CD4-positive, alpha-beta T cell treated with Interleukin-17A for 4 hours (primary cell): Measurements from ENCODE around the gene R3HCC1L.

Experiments used
- DNase-seq: peaks from one replicate; pipeline ENCODE4 v3.0.0-alpha.2; 2020; ENCODE audit warnings: mixed read lengths

Gene R3HCC1L

DNA sequence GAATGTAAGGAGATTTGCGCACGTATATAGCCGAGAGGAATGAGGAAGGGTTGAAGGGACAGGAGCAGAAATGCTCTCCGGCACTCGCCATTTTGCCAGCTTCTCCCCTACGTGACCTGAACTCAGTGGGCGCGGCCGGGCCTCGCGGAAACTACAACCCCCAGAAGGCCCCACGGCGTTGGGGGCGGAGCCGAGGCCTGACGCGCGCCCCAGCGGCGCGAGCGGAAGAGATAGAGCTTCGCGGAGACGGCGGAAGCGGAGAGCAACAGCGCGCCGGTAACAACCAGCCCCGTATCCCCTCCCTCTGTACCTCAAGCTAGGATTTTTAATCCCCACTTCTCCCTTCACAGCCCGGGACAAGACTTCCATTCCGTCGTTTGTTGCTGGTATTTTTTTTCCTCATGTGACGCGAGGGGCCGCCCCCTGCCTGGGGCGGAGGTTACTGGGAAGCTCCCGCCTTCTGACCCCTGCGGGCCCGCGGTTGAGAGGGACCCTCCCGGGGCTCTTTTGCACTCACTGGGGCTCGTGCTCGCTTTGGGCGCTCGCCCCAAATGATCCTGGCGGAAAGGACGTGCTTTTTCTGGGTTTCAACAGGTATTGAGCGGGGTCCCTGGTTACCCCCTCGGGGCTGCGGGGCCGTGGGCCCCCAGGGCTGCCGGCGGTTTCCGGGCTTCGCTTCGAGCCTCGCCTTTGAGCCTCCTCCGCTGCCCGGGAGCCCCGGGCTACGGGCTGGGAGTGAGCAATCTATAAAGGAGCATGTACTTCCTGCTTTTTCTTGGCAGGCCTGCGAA, at the start of gene R3HCC1L:
R3HCC1L (plus strand) TSS at position 227 of the 791 bp plus-strand sequence. CDS start 73,458 bp downstream, outside the sequence.
- DNase-seq: peak; percentile 94

DNA sequence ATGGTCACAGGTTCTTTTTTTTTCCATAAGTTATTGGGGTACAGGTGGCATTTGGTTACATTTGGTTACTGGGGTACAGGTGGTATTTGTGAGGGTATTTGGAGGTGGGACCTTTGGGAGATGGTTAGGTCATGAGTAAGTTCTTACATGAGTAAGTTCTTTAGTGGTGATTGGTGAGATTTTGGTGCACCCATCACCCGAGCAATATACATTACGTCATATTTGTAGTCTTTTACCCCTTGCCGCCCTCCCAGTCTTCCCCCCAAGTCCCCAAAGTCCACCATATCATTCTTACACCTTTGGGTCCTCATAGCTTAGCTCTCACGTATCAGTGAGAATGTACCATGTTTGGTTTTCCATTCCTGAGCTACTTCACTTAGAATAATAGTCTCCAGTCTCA, 49.2 kb upstream of the R3HCC1L start:
- DNase-seq: no peak

DNA sequence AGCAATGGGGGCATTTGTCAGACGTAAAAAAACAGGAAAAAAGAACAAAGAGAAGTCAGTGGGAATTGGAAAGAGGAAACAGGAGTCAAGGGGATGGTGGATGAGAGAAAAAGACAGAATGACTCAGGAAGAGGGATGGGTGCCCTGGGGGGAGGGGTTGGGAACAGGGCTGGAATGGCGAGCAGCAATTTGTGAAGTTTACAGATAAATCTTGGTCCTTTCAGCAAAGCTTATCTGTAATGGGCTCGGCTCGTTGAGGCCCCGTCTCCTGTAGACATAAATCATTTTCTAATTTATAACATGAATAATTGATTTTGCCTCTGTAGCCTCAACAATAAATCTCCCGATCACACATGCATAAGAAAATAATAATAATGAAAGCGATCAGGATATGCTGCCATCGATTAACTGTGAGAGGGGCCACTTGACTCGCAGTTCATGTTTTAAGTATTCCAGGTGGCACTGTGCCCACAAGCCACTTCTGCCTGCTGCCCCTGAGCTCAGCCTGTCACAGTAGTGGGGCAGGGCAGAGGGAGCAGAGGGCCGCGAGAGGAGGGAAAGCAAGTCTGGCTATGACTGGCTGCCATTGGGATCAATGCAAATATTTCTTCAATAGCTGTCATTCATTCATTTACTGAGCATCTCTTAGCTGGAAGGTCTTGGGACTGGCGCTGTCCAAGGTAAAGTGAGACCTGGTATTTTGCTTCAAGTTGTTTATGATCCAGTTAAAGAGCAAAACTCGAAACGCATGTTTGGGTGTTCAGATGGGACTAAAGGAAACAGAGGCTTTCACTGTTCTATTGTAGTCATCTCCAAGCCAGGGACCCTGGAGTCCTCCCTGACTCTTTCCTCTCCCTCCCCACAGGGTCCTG, 47.4 kb upstream of the R3HCC1L start:
- DNase-seq: no peak

DNA sequence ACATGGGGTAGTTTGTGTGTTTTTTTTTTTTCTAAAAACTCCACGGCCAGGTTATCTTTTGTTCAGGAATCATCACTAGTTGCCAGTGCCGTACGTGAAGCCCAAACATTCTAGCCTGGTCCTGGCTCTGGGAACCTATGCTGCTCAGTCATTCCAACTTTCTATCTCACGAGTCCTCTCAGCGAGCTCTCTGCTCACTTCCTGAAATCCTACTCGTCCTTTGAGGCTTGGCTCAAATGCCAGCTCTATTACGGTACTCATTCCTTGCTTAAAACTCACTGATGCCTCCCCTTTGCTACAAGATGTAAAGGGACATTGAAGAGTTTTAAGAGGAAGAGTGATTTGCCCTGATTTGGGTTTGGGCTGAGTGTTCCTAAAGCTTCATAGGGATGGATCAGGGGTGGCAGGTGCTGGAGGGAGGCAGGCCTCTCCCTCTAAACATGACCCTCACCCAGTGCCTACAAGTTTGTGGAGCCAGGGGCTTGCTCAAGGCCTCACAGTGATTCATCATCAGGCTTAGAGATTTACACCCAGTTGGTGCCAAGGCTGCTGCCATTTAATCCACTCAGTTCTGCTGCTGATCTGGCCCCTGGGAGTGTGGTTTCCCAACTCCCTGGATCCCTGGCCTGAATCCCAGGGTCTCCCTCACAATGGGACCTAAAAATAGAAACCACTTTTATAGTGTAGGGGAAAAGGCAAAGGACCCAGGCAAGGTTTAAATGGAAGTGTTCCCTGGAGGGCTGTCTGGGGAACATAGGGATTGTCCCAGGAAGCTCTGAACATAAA, 46.1 kb upstream of the R3HCC1L start:
- no peak for DNase-seq

DNA sequence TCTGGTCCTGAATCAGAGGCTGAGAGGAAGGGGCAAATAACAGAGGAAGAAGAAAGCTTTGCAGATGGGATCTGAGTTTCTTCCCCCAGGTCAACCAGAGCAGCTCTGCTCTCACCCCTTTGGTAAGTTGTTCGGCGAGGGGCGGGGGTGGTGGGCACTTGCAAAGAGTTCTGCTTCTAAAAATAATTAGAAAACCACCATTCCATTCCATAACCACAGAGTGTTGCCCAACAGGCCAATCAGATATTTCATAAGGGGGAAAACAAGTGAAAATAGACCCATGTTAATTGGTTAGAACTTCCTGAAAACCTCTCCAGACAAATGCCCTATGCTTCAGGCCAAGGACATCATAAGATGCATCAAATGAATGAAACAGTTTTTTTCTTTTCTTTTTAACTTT, 43.6 kb upstream of the R3HCC1L start:
- no peak for DNase-seq

DNA sequence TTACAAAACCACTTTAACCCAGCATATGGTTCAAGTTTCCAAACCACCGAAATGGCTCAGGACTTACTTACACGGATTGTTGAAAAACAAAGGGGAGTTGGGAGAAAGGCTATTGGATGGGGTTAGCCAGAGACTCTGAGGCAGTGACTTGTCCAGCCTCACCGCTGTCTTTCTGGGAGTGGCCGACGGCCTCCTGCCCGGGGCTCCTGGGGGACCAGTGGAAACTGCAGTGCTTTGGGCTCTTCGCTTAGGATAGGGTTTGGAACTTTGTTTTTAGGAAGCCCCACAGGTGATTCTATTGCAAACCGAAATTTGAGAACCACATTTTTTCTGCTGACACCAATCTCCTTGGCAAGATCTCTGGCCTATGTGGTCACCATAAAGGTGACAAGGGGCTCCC, 38.1 kb upstream of the R3HCC1L start:
- DNase-seq: no peak

DNA sequence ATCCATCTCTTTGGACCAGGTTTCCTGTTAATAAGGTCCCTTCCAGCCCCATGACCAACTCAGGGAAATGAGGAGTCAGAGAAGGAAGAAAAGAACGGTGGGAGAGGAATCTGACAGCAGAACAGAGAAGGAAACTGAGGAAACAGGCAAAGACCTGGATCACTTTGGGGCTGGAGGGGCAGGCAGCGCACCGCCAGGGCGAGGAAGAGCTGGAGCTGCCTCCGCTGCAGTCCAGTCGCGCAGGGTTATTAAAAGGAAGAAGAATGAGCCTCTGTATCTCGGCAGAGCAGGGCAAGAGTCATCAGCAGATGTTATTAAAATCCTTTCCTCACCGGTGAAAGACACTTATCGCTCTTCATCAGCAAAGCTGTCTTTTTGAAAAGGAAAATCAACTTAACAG, 37.7 kb upstream of the R3HCC1L start:
- no peak for DNase-seq

DNA sequence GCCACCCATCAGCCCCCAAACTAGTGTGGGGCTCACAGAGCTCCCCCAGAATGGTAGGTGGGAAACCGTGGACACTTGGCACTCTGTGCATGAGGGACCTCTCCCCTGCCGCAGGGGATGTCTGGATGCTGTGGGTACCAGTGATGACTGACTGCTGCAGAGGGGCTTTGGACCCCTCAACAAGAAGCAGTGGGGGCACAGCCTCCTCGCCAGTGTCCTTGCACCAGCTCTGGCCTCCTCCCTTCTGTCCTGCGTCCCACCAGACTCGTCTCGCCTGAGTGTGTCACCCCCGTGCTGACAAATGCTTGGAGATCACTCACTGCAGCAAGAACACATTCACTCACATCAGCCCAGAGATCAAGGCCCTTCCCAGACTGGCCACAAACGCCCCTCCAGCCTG, 37.3 kb upstream of the R3HCC1L start:
- no peak for DNase-seq

DNA sequence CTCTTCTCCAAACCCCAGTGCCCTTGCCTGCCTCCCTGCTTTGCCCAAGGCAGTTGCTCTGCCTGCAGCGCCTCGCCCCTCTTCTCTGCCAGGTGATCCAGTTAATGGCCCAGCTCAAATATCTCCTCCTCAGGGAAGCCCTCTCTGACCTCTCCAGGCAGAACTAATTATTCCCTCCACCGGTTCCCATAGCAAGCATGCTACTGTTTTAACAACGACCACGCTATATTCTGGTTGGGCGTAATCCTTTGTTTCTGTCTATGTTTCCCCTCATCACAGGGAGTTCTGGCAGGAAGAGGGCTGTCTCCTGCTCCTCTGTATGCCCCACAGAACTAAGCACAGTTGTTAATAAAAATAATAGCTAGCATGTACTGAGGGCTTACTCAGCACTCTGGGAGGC, 36.8 kb upstream of the R3HCC1L start:
- no peak for DNase-seq

DNA sequence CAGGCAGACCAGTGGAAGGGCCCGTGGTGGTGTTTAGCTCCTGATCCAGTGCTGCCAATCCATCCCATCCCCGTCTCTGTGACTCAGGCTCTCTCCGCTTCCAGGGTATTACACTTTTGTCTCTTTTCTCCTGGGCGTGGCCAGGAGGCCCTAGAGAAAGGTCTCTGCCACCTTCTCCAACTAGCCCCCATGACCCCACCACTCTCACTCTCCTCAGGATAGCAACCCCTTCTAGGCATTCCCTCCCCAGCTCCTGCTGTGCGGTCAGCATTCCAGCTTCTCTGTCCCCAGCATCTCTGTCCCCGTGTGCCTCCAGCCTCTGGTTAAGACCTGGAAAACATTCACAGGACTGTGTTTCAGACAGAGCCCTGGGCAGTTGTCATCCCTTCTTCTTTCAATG, 36.2 kb upstream of the R3HCC1L start:
- DNase-seq: no peak

DNA sequence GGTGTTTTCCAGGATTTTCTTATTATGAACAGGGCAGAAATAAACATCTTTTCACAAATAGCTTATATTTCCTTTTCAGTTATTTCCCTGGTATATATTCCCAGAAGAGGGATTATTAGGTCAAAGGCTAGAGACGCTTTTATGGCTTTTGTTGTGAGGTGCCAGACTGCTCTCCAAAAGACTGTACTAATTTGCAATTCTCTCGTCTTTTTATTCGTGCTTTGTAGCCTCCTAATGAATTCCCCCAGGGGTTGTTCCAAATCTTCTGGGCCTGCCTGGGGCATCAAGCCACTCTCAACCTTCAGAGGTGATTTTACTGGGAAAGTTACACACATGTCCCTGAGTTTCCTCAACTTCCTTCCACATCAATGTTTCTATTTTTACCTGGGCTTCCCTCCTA, 34.0 kb upstream of the R3HCC1L start:
- no peak for DNase-seq

DNA sequence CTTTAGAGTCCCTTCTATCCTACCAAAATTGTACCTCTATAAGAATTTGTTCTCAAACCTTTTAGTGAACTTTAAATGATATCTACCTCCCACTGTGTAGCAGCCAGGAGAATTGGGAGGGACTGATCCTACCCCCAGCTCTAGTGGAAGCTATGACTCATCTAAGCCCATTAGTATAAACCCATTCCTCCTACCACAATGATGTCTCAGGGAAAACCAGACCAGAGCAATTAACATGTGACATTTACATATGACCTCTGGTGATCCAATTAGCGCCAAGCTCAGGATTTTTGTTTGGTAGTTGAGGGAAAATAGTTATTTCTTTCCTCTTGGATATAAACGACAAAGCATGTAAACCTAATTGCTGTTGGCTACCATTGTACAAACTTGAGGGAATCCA, 33.1 kb upstream of the R3HCC1L start:
- no peak for DNase-seq

DNA sequence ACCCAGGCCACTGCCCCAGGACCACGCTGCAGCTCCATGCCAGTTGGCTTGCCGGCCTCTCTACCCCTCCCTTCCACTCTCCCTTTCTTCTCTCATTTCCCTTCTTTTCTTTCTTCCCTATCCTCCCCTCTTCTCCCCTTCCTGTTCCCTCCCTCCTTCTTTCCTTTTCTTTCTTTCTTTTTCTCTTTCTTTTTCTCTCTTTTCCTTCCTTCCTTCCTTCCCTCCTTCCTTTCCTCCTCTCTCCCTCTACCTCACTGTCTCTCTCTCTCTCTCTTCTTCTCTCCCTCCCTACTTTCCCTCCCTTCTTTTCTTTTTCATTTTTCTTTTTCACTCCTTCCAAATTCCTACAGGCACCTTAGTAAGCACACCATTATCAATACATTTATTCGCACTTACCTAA, 30.3 kb upstream of the R3HCC1L start:
- no peak for DNase-seq

DNA sequence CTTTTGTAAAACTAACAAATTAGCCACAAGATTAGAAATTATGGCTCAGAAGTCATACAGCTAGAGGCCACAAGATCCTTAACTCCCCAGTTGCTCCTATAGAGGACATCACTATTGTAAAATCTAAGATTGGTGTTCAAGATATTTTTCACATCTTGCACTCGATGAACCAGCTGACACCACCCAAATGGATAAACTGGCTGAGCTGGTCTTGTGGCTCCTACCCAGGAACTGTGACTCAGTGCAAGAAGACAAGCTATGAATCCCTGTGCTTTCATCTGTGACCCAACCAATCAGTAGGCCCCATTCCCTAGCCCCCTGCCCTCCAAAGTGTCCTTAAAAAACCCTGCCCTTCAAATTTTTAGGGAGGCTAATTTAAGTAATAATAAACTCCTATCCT, 27.9 kb upstream of the R3HCC1L start:
- no peak for DNase-seq

DNA sequence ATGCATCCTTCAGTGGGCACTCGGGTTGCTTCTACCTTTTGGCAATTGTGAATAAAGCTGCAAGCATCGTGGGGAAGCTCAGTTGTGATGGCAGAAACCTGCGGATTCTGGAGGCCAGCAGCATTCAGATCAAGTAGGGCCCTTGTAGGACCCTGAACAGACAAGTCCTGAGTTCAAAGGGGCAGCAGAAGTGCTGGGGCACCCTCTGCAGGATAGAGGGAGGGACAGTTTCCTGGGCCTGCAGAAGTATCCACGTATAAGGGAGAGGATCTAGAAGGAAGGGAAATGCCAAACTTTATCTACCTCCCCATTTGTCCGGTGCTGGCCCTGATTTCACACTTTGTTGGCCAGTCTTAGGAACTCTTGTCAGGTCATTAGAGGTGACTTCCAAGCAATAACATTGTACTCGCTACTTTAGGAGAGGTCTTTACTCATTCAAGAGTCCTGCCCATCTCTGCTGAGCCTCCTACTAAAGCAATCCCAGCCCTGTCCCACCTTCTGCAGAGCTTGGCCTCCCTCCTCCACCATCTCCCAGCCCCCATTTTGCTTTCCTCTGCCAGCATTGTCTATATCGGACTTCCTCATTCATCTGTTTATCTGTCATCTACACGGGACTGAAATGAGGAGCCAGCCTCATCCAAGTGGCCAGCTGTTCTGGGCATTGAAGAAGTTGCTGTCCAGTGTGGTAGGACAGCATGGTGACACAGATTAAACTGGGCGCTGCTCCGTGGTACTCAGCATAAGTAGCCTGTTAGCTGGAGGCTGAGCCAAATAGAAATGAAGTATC, 26.6 kb upstream of the R3HCC1L start:
- DNase-seq: no peak

DNA sequence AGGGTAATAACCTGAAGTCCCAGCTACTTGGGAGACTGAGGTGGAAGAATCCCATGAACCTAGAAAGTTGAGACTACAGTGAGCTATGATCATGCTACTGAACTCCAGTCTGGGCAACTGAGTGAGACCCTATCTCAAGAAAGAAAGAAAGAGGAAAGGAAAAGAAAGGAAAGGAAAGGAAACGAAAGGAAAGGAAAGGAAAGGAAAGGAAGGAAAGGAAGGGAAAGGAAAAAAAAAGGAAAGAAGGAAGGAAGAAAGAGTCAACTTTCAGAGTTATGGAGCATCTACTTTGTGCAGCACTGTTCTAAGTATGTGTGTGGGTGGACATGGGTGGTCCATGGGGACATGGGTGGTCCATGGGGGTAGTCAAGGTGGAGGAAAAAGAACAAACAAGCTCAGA, 24.1 kb upstream of the R3HCC1L start:
- DNase-seq: no peak

DNA sequence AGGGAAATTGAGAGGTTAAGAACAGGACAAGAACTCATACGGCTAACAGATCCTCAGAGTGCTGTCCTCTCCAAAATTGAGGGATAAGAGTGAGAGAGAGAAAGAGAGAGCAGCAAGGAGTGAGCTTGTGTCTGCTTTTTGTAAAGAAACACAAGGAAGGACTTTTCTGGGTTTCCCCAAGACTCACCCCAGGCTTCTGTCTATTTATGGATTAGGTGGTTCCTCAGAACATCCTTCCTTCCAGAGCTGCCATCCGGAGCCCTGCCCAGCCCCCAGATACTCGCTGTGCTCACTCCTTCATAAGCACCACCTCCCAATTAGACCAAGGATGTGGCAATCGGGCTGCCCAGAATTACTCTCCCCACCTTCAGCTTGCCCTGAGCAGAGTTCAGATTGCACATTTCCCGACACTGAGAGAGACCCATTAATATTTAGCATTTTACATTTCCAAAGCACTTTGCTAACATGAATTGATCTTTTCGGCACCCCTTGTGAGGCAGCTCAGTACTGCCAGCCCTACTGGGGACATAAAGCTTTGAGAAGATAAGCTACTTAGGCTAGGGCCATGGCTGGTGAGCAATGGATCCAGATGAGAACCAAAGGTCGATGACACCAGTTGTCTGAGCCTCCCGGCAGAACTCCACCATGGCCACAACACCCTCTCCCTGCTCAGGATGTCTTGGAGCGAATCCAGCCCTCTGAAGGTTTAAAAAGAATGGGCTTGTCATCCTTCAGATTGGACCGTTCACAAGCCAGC, 19.2 kb upstream of the R3HCC1L start:
- no peak for DNase-seq

DNA sequence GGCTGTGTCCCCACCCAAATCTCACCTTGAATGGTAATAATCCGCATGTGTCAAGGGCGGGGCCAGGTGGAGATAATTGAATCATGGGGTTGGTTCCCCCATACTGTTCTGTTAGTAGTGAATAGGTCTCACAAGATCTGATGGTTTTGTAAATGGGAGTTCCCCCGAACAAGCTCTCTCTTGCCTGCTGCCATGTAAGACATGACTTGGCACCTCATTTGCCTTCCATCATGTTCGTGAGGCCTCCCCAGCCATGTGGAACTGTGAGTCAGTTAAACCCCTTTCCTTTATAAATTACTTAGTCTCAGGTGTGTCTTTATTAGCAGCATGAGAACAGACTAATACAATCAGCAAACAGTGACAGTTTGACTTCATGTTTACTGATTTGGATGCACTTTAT, 14.6 kb upstream of the R3HCC1L start:
- DNase-seq: no peak

DNA sequence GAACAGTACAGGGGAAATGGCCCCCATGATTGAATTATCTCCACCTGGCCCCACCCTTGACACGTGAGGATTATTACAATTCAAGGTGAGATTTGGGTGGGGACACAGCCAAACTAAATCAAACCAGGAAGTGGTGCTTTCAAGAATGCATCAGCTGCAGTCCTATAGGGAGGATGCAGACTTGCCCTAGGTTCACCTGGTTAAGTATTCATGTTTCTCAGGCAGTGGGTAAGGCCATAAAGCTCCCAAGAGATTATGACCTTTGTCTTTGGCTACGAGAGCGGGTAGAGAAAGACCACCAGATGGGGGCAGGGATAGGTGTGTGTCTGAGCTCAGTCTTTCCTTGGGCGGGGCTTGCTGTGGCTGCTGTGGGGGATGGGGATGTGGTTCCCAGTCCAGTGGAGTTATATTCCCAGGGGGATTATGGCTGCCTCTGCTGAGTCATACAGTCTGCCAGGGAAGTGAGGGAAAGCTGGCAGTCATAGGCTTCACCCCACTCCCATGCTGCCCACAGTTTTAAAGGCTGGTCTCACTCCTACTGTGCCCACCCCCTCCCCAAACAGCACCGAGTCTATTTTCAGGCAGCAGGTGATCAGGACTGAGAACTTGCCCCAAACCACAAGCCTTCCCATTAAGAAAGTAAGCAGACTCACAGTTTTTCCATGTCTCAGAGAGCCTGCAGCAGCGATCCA, 8.4 kb upstream of the R3HCC1L start:
- DNase-seq: no peak

DNA sequence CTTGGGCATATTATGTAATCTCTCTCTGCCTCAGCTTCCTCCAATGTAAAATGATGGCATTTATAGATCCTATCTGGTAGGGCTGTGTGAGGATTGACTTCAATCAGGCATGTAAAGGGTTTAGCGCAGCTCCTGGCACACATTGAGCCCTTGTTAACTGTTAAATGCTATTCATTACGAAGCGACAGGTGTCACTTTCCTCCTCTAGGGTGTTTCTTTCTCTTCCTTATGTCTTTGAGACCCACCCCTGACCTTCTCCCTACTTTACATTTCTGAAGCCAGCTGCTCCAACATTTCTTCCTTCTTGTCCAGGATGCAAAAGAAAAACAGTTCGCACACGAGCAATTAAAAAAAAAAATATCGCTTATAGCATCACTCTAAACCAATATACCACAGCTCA, 5.7 kb upstream of the R3HCC1L start:
- DNase-seq: no peak

DNA sequence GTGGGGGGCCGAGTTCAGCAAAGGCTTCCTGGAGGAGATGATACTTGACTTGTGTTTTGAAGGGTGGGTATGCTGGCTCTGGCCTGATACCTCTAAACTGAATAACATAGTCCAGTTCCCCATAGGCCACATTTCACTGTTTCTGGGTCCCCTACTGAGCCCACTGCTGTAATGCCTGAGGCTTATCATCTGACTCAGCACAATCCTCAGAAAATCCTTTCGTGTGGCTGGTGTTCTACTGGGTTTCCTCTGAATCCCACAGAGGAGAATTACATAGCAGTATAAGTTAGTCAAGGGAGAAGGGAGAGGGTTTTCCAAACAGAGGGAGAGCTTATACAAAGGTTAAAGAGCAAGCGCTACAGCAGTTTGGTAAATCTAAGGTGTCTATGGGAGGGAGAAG, 2.8 kb upstream of the R3HCC1L start:
- DNase-seq: no peak
